IPS-18a (cell line): ENCODE data around the gene TMEM69.
"Not testable (repeated sequence)": the region's sequence is repeated elsewhere in the genome, so short reads cannot be mapped to it uniquely, and the experiment has no call there.

Experiments used
- H3K27ac ChIP-seq: one replicate; pipeline ENCODE4 v1.5.1; 2013; ENCODE audit warnings: low read length
- H3K27me3 ChIP-seq: one replicate; pipeline ENCODE4 v1.6.1; 2013; ENCODE audit warnings: mild to moderate bottlenecking, low read length; ENCODE audit not compliant: control insufficient read depth, insufficient read depth
- H3K36me3 ChIP-seq: one replicate; pipeline ENCODE4 v1.6.1; 2013; ENCODE audit warnings: low read depth, low read length; ENCODE audit not compliant: control insufficient read depth
- H3K4me1 ChIP-seq: one replicate; pipeline ENCODE4 v1.6.1; 2013; ENCODE audit warnings: low read depth, low read length; ENCODE audit not compliant: control insufficient read depth
- H3K4me3 ChIP-seq: one replicate; pipeline ENCODE4 v1.5.1; 2013; ENCODE audit warnings: low read length
- H3K9ac ChIP-seq: one replicate; pipeline ENCODE4 v1.6.1; 2013; ENCODE audit warnings: mild to moderate bottlenecking, low read length, moderate library complexity
- H3K9me3 ChIP-seq: one replicate; pipeline ENCODE4 v1.6.1; 2013; ENCODE audit warnings: low read depth, low read length; ENCODE audit not compliant: control insufficient read depth

Gene TMEM69

GRCh38 chr1:45660336-45660735, 27.6 kb upstream of the TMEM69 start:
- Histone ChIP-seq H3K27me3 (no peaks in the 10 kb centered on the region), H3K9ac (no peak overlapping the region), H3K27ac (no peak overlapping the region), H3K36me3 (peaks cover 66% of the 10 kb centered on the region), H3K4me1 (no peaks in the 10 kb centered on the region), H3K4me3 (no peak overlapping the region), H3K9me3 (no peaks in the 10 kb centered on the region)

GRCh38 chr1:45666836-45667235, 21.1 kb upstream of the TMEM69 start:
- Histone ChIP-seq H3K4me3 (no peak overlapping the region), H3K9me3 (no peaks in the 10 kb centered on the region), H3K9ac (no peak overlapping the region), H3K36me3 (peaks cover 6% of the 10 kb centered on the region), H3K27me3 (no peaks in the 10 kb centered on the region), H3K27ac (no peak overlapping the region), H3K4me1 (no peaks in the 10 kb centered on the region)

- Histone ChIP-seq H3K27me3 (no peaks in the 10 kb centered on the region), H3K9me3 (no peaks in the 10 kb centered on the region), H3K9ac (no peak overlapping the region), H3K4me1 (no peaks in the 10 kb centered on the region), H3K27ac (no peak overlapping the region), H3K4me3 (no peak overlapping the region), H3K36me3 (peaks cover 6% of the 10 kb centered on the region)
These were observed 20.5 kb upstream of the TMEM69 start for GRCh38 chr1:45667321-45668111.

GRCh38 chr1:45668526-45668925, 19.5 kb upstream of the TMEM69 start:
- no peak overlapping the region for H3K4me3 ChIP-seq
- no peaks in the 10 kb centered on the region for H3K9me3 ChIP-seq
- H3K27ac ChIP-seq = no peak overlapping the region
- no peaks in the 10 kb centered on the region for H3K27me3 ChIP-seq
- H3K36me3 ChIP-seq = no peaks in the 10 kb centered on the region
- no peaks in the 10 kb centered on the region for H3K4me1 ChIP-seq
- no peak overlapping the region for H3K9ac ChIP-seq

- Histone ChIP-seq H3K4me1 (no peaks in the 10 kb centered on the region), H3K4me3 (no peak overlapping the region), H3K27me3 (no peaks in the 10 kb centered on the region), H3K9me3 (no peaks in the 10 kb centered on the region), H3K27ac (no peak overlapping the region), H3K36me3 (no peaks in the 10 kb centered on the region), H3K9ac (no peak overlapping the region)
These were observed 18.6 kb upstream of the TMEM69 start for GRCh38 chr1:45669379-45669778.

- H3K36me3 ChIP-seq = no peaks in the 10 kb centered on the region
- H3K27me3 ChIP-seq = no peaks in the 10 kb centered on the region
- no peak overlapping the region for H3K27ac ChIP-seq
These were observed 17.9 kb upstream of the TMEM69 start for GRCh38 chr1:45669859-45670655.

GRCh38 chr1:45673956-45674355, 14.0 kb upstream of the TMEM69 start:
- Histone ChIP-seq H3K36me3 (no peaks in the 10 kb centered on the region), H3K27me3 (no peaks in the 10 kb centered on the region), H3K9ac (no peak overlapping the region), H3K4me1 (peaks cover 12% of the 10 kb centered on the region), H3K27ac (no peak overlapping the region), H3K4me3 (no peak overlapping the region), H3K9me3 (no peaks in the 10 kb centered on the region)

More at GRCh38 chr1:45669859-45670655, 17.9 kb upstream of the TMEM69 start:
- H3K4me3 ChIP-seq = no peak overlapping the region
- H3K9me3 ChIP-seq = no peaks in the 10 kb centered on the region
- H3K4me1 ChIP-seq = no peaks in the 10 kb centered on the region
- no peak overlapping the region for H3K9ac ChIP-seq

GRCh38 chr1:45674478-45674877, 13.5 kb upstream of the TMEM69 start:
- H3K9me3 ChIP-seq = no peaks in the 10 kb centered on the region
- no peaks in the 10 kb centered on the region for H3K27me3 ChIP-seq
- H3K4me1 ChIP-seq = peaks cover 18% of the 10 kb centered on the region
- H3K36me3 ChIP-seq = no peaks in the 10 kb centered on the region
- no peak overlapping the region for H3K4me3 ChIP-seq
- H3K27ac ChIP-seq = no peak overlapping the region
- H3K9ac ChIP-seq = no peak overlapping the region

GRCh38 chr1:45676553-45676952, 11.4 kb upstream of the TMEM69 start:
- peaks cover 30% of the 10 kb centered on the region for H3K4me1 ChIP-seq
- not testable (repeated sequence) for H3K9me3 ChIP-seq, H3K27ac ChIP-seq, H3K36me3 ChIP-seq, H3K4me3 ChIP-seq, H3K9ac ChIP-seq, H3K27me3 ChIP-seq

- H3K4me3 ChIP-seq = no peak overlapping the region
- no peaks in the 10 kb centered on the region for H3K27me3 ChIP-seq
- H3K4me1 ChIP-seq = peaks cover 39% of the 10 kb centered on the region
- no peak overlapping the region for H3K27ac ChIP-seq
- no peaks in the 10 kb centered on the region for H3K36me3 ChIP-seq
- no peak overlapping the region for H3K9ac ChIP-seq
- no peaks in the 10 kb centered on the region for H3K9me3 ChIP-seq
These were observed 10.2 kb upstream of the TMEM69 start for GRCh38 chr1:45677751-45678245.

- no peaks in the 10 kb centered on the region for H3K27me3 ChIP-seq
- H3K27ac ChIP-seq = no peak overlapping the region
- H3K4me1 ChIP-seq = peaks cover 39% of the 10 kb centered on the region
- no peaks in the 10 kb centered on the region for H3K36me3 ChIP-seq
- H3K9me3 ChIP-seq = no peaks in the 10 kb centered on the region
- no peak overlapping the region for H3K9ac ChIP-seq
- H3K4me3 ChIP-seq = no peak overlapping the region
These were observed 9.5 kb upstream of the TMEM69 start for GRCh38 chr1:45678489-45678888.
